ENCODE measurements around the gene DNAL1.

GRCh38 chr14:73695997-73696396, 51.2 kb downstream of the DNAL1 start:
- no peak for TF ChIP-seq CTCF (IDR thresholded peaks at IDR 0.05 in 2 of 3, conservative IDR thresholded peaks at IDR 0.05 in 1 of 3; ENCODE audit: insufficient read depth in 2 of 3, low read depth in 1 of 3, low read length in 3 of 3)
- TF ChIP-seq PREB (CRISPR knock-in tag; IDR thresholded peaks at IDR 0.05) = no peak
- no peak for TF ChIP-seq THAP12 (CRISPR knock-in tag; IDR thresholded peaks at IDR 0.05)
- TF ChIP-seq ZNF24 (IDR thresholded peaks at IDR 0.05) = no peak
- no peak for TF ChIP-seq FOXK1 (CRISPR knock-in tag; IDR thresholded peaks at IDR 0.05; ENCODE audit: borderline replicate concordance)

Data from K562 (cell line).